ENCODE measurements around the gene SELENON.
A peak's percentile ranks its signal among the peaks of the same experiment; 100 is the strongest.

The SELENON gene

DNA sequence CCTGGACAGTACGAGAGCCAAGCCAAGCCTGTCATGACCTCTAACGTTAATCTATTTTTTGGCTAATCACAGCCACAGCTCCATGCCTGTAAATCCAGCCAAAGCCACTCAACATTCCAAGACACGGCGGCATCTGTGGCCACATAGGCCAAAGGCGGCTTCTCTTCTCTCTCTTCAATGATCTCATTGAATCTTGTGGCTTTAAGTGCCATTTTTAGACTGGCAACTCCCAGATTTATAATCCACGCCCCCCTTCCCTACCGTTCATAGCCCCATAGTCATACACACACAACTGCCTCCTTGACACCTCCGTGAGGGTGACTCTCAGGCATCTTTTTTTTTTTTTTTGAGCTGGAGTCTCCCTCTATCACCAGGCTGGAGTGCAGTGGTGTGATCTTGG is 5.7 kb upstream of the SELENON start:
- H3K4me3 ChIP-seq (ENCODE audit: low read depth, low read length), result no peak overlapping the region
- TF ChIP-seq POLR2A (IDR thresholded peaks at IDR 0.05; ENCODE audit: extremely low read depth, insufficient read length) (no peak), MAX (IDR thresholded peaks at IDR 0.05; ENCODE audit: low read depth, low read length) (no peak)
- TF ChIP-seq, protein P1, sequence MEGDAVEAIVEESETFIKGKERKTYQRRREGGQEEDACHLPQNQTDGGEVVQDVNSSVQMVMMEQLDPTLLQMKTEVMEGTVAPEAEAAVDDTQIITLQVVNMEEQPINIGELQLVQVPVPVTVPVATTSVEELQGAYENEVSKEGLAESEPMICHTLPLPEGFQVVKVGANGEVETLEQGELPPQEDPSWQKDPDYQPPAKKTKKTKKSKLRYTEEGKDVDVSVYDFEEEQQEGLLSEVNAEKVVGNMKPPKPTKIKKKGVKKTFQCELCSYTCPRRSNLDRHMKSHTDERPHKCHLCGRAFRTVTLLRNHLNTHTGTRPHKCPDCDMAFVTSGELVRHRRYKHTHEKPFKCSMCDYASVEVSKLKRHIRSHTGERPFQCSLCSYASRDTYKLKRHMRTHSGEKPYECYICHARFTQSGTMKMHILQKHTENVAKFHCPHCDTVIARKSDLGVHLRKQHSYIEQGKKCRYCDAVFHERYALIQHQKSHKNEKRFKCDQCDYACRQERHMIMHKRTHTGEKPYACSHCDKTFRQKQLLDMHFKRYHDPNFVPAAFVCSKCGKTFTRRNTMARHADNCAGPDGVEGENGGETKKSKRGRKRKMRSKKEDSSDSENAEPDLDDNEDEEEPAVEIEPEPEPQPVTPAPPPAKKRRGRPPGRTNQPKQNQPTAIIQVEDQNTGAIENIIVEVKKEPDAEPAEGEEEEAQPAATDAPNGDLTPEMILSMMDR (IDR thresholded peaks at IDR 0.05; ENCODE audit: low read depth, low read length), result no peak
- no peak for DNase-seq (ENCODE audit: low read depth)

GRCh38 chr1:25795211-25795610 is 4.8 kb upstream of the SELENON start:
- DNase-seq (ENCODE audit: low read depth), result no peak
- no peak overlapping the region for H3K4me3 ChIP-seq (ENCODE audit: low read depth, low read length)
- TF ChIP-seq MAX (IDR thresholded peaks at IDR 0.05; ENCODE audit: low read depth, low read length) (no peak), MYC (IDR thresholded peaks at IDR 0.05; ENCODE audit: low read depth, low read length) (no peak), POLR2A (IDR thresholded peaks at IDR 0.05; ENCODE audit: extremely low read depth, insufficient read length) (no peak)
- TF ChIP-seq, protein P1 (IDR thresholded peaks at IDR 0.05; ENCODE audit: low read depth, low read length), result no peak

GRCh38 chr1:25795946-25796810 is 3.8 kb upstream of the SELENON start:
- no peak overlapping the region for H3K4me3 ChIP-seq (ENCODE audit: low read depth, low read length)
- TF ChIP-seq MYC (IDR thresholded peaks at IDR 0.05; ENCODE audit: low read depth, low read length) (no peak), POLR2A (IDR thresholded peaks at IDR 0.05; ENCODE audit: extremely low read depth, insufficient read length) (no peak), MAX (IDR thresholded peaks at IDR 0.05; ENCODE audit: low read depth, low read length) (no peak)
- TF ChIP-seq, protein P1 (IDR thresholded peaks at IDR 0.05; ENCODE audit: low read depth, low read length), result no peak
- no peak for DNase-seq (ENCODE audit: low read depth)

- H3K4me3 ChIP-seq (ENCODE audit: low read depth, low read length), result no peak overlapping the region
- peak; percentile 81 for DNase-seq (ENCODE audit: low read depth)
- TF ChIP-seq MYC (IDR thresholded peaks at IDR 0.05; ENCODE audit: low read depth, low read length), result no peak
- TF ChIP-seq, protein P1 (IDR thresholded peaks at IDR 0.05; ENCODE audit: low read depth, low read length), result peak; percentile 72
These were observed 3.1 kb upstream of the SELENON start for GRCh38 chr1:25796811-25797458.

- peak; percentile 65 for DNase-seq (ENCODE audit: low read depth)
- no peak overlapping the region for H3K4me3 ChIP-seq (ENCODE audit: low read depth, low read length)
- TF ChIP-seq, protein P1 (IDR thresholded peaks at IDR 0.05; ENCODE audit: low read depth, low read length), result peak; percentile 62
- TF ChIP-seq MAX (IDR thresholded peaks at IDR 0.05; ENCODE audit: low read depth, low read length), result no peak
These were observed 2.1 kb upstream of the SELENON start for GRCh38 chr1:25797939-25798338.

All from NB4 (cell line).